ENCODE measurements around the gene PABPN1.
"Not testable (repeated sequence)": the region's sequence is repeated elsewhere in the genome, so short reads cannot be mapped to it uniquely, and the experiment has no call there.

PABPN1 gene

GRCh38 chr14:23320584-23321571, at the start of gene PABPN1:
TSS of gene PABPN1 (plus strand) at chr14:23321457. CDS start at chr14:23321470, 13 bp downstream.
- DNase-seq, result peak; percentile 100

GRCh38 chr14:23275412-23275811, 45.8 kb upstream of the PABPN1 start:
- DNase-seq, result no peak

GRCh38 chr14:23277189-23277588, 44.1 kb upstream of the PABPN1 start:
- no peak for DNase-seq

GRCh38 chr14:23277928-23278327, 43.3 kb upstream of the PABPN1 start:
- not testable (repeated sequence) for DNase-seq

- DNase-seq, result no peak
These were observed 40.0 kb upstream of the PABPN1 start for GRCh38 chr14:23281247-23281646.

GRCh38 chr14:23284654-23285529, 36.4 kb upstream of the PABPN1 start:
- no peak for DNase-seq

- DNase-seq, result no peak
These were observed 35.7 kb upstream of the PABPN1 start for GRCh38 chr14:23285530-23286019.

- DNase-seq, result peak; percentile 99
These were observed 35.0 kb upstream of the PABPN1 start, which contains the start of gene HOMEZ for GRCh38 chr14:23286020-23286901. TSS of gene HOMEZ (minus strand) at chr14:23286132. CDS start at chr14:23285952, 180 bp downstream.

GRCh38 chr14:23286902-23287479, 34.3 kb upstream of the PABPN1 start:
- DNase-seq, result no peak

- peak; percentile 65 for DNase-seq
These were observed 26.3 kb upstream of the PABPN1 start for GRCh38 chr14:23294734-23295561.

GRCh38 chr14:23296012-23296777, 25.1 kb upstream of the PABPN1 start:
- DNase-seq, result no peak

GRCh38 chr14:23297096-23297495, 24.2 kb upstream of the PABPN1 start:
- no peak for DNase-seq

GRCh38 chr14:23297611-23298277, 23.5 kb upstream of the PABPN1 start:
- DNase-seq, result no peak

- no peak for DNase-seq
These were observed 21.9 kb upstream of the PABPN1 start for GRCh38 chr14:23299211-23299957.

GRCh38 chr14:23299986-23300686, 21.1 kb upstream of the PABPN1 start:
- no peak for DNase-seq

GRCh38 chr14:23300687-23301223, 20.5 kb upstream of the PABPN1 start:
- DNase-seq, result peak; percentile 79

GRCh38 chr14:23301288-23301968, 19.8 kb upstream of the PABPN1 start:
- DNase-seq, result peak; percentile 100
